Nephron (organoid): ENCODE results near the gene UBQLNL.

Experiments
- H3K27ac Mint-ChIP-seq, 3 experiments: 2 replicates each; pipeline ENCODE4 v1.8.0; 2020; ENCODE audit warnings: mixed read lengths in 3 of 3, mild to moderate bottlenecking in 2 of 3, moderate library complexity in 1 of 3
- H3K27me3 Mint-ChIP-seq: 2 replicates; pipeline ENCODE4 v1.8.0; 2021; ENCODE audit warnings: low read depth, mild to moderate bottlenecking, moderate library complexity, mixed read lengths
- H3K36me3 Mint-ChIP-seq: 2 replicates; pipeline ENCODE4 v1.8.0; 2020; ENCODE audit warnings: low read depth, mixed read lengths
- H3K4me1 Mint-ChIP-seq: 2 replicates; pipeline ENCODE4 v1.8.0; 2020; ENCODE audit warnings: mixed read lengths
- H3K4me3 Mint-ChIP-seq, 3 experiments: 2 replicates each; pipeline ENCODE4 v1.8.0; 2020; ENCODE audit warnings: mild to moderate bottlenecking in 3 of 3, mixed read lengths in 3 of 3, moderate library complexity in 2 of 3
- H3K9me3 Mint-ChIP-seq: 2 replicates; pipeline ENCODE4 v1.8.0; 2020; ENCODE audit warnings: mixed read lengths
- CTCF ChIP-seq, 3 experiments: fragments of 200-600 bp; sonication (generic); IDR thresholded peaks; one replicate each; pipeline ENCODE4 v1.5.0; 2021; ENCODE audit warnings: antibody characterized with exemption in 3 of 3; ENCODE audit not compliant: unreplicated experiment in 3 of 3

UBQLNL gene

GRCh38 chr11:5488798-5489399 is 27.6 kb downstream of the UBQLNL start:
- peaks cover 1% of the 10 kb centered on the region for H3K9me3 Mint-ChIP-seq
- TF ChIP-seq CTCF (IDR thresholded peaks at IDR 0.05; ENCODE audit: unreplicated experiment in 3 of 3) = no peak
- H3K36me3 Mint-ChIP-seq = no peaks in the 10 kb centered on the region
- peaks cover 4% of the 10 kb centered on the region for H3K27me3 Mint-ChIP-seq
- no peak overlapping the region for H3K4me3 Mint-ChIP-seq
- H3K4me1 Mint-ChIP-seq = no peaks in the 10 kb centered on the region
- H3K27ac Mint-ChIP-seq = no peak overlapping the region

- Mint-ChIP-seq H3K27ac (no peak within 1 kb of the TSS), H3K4me1 (no peaks in the 10 kb centered on the region), H3K36me3 (no peaks in the 10 kb centered on the region), H3K4me3 (no peak within 1 kb of the TSS), H3K27me3 (peaks cover 4% of the 10 kb centered on the region), H3K9me3 (peaks cover 3% of the 10 kb centered on the region)
- no peak for TF ChIP-seq CTCF (IDR thresholded peaks at IDR 0.05; ENCODE audit: unreplicated experiment in 3 of 3)
Measured at GRCh38 chr11:5488385-5488784, 28.1 kb downstream of the UBQLNL start, which contains the start of gene OR52D1. OR52D1 (plus strand) TSS chr11:5488685; CDS start chr11:5488707, 22 bp downstream.

GRCh38 chr11:5486421-5486820 is 30.1 kb downstream of the UBQLNL start:
- no peak overlapping the region for H3K4me3 Mint-ChIP-seq
- H3K36me3 Mint-ChIP-seq = no peaks in the 10 kb centered on the region
- no peak for TF ChIP-seq CTCF (IDR thresholded peaks at IDR 0.05; ENCODE audit: unreplicated experiment in 3 of 3)
- H3K27me3 Mint-ChIP-seq = peaks cover 4% of the 10 kb centered on the region
- H3K4me1 Mint-ChIP-seq = no peaks in the 10 kb centered on the region
- no peak overlapping the region for H3K27ac Mint-ChIP-seq
- H3K9me3 Mint-ChIP-seq = peaks cover 3% of the 10 kb centered on the region

- no peak for TF ChIP-seq CTCF (IDR thresholded peaks at IDR 0.05; ENCODE audit: unreplicated experiment in 3 of 3)
- H3K27ac Mint-ChIP-seq = no peak overlapping the region
- H3K9me3 Mint-ChIP-seq = peaks cover 3% of the 10 kb centered on the region
- H3K27me3 Mint-ChIP-seq = no peaks in the 10 kb centered on the region
- H3K4me1 Mint-ChIP-seq = no peaks in the 10 kb centered on the region
- no peaks in the 10 kb centered on the region for H3K36me3 Mint-ChIP-seq
- no peak overlapping the region for H3K4me3 Mint-ChIP-seq
Measured at GRCh38 chr11:5486003-5486402, 30.5 kb downstream of the UBQLNL start.

GRCh38 chr11:5476186-5476819 is 40.2 kb downstream of the UBQLNL start:
- TF ChIP-seq CTCF (IDR thresholded peaks at IDR 0.05; ENCODE audit: unreplicated experiment in 3 of 3) = peak; percentile 60 to 79 (median 74)
- Mint-ChIP-seq H3K4me1 (no peaks in the 10 kb centered on the region), H3K27me3 (no peaks in the 10 kb centered on the region), H3K4me3 (no peak overlapping the region), H3K9me3 (no peaks in the 10 kb centered on the region), H3K27ac (no peak overlapping the region), H3K36me3 (no peaks in the 10 kb centered on the region)

GRCh38 chr11:5473921-5474320 is 42.6 kb downstream of the UBQLNL start:
- H3K36me3 Mint-ChIP-seq = no peaks in the 10 kb centered on the region
- no peak overlapping the region for H3K4me3 Mint-ChIP-seq
- H3K27me3 Mint-ChIP-seq = no peaks in the 10 kb centered on the region
- H3K4me1 Mint-ChIP-seq = no peaks in the 10 kb centered on the region
- no peak overlapping the region for H3K27ac Mint-ChIP-seq
- TF ChIP-seq CTCF (IDR thresholded peaks at IDR 0.05; ENCODE audit: unreplicated experiment in 3 of 3) = no peak
- no peaks in the 10 kb centered on the region for H3K9me3 Mint-ChIP-seq
